Measurements from ENCODE around the gene SLC22A2. TPM values are rescaled to one million over a fixed set of nuclear protein-coding genes. Genes with fewer than 3 reads are reported as not detected.

Gene SLC22A2
- total and polyA plus RNA-seq, 2 experiments from 2014 or later: 0.43 to 0.57 TPM

GRCh38 chr6:160192840-160193239, 65.8 kb downstream of the SLC22A2 start:
- H3K4me2 ChIP-seq: no peak overlapping the region
- H3K36me3 ChIP-seq (replicated peaks; ENCODE audit: insufficient read depth, low read depth): no peaks in the 10 kb centered on the region
- H2AFZ ChIP-seq: no peak overlapping the region
- TF ChIP-seq CTCF (IDR thresholded peaks at IDR 0.05; ENCODE audit: poor library complexity): no peak
- no peak for TF ChIP-seq EZH2phosphoT487 (IDR thresholded peaks at IDR 0.05; ENCODE audit: low read depth, severe bottlenecking, unreplicated experiment)
- no peak for TF ChIP-seq EZH2 (IDR thresholded peaks at IDR 0.05; ENCODE audit: borderline replicate concordance)
- H4K20me1 ChIP-seq (ENCODE audit: insufficient read depth, poor library complexity, severe bottlenecking): no peaks in the 10 kb centered on the region
- no peaks in the 10 kb centered on the region for H3K9me3 ChIP-seq (ENCODE audit: low read depth)
- no peak for DNase-seq (ENCODE audit: low spot score)
- no peaks in the 10 kb centered on the region for H3K9me2 ChIP-seq (replicated peaks; ENCODE audit: insufficient read depth)
- H3K79me2 ChIP-seq: no peaks in the 10 kb centered on the region
- no peak overlapping the region for H3K4me3 ChIP-seq
- no peaks in the 10 kb centered on the region for H3K27me3 ChIP-seq
- 97% methylated on average over 1 of the region's 1 CpG for WGBS (ENCODE audit: low lambda C conversion rate, missing lambda C conversion rate)
- no peak overlapping the region for H3K27ac ChIP-seq
- H3K4me1 ChIP-seq (ENCODE audit: insufficient read depth): no peaks in the 10 kb centered on the region

- Histone ChIP-seq H3K4me1 (ENCODE audit: insufficient read depth) (no peaks in the 10 kb centered on the region), H3K4me2 (no peak overlapping the region), H3K9me3 (ENCODE audit: low read depth) (no peaks in the 10 kb centered on the region), H2AFZ (no peak overlapping the region), H3K36me3 (replicated peaks; ENCODE audit: insufficient read depth, low read depth) (no peaks in the 10 kb centered on the region), H4K20me1 (ENCODE audit: insufficient read depth, poor library complexity, severe bottlenecking) (no peaks in the 10 kb centered on the region), H3K27me3 (no peaks in the 10 kb centered on the region), H3K9me2 (replicated peaks; ENCODE audit: insufficient read depth) (no peaks in the 10 kb centered on the region), H3K27ac (no peak overlapping the region), H3K4me3 (no peak overlapping the region), H3K79me2 (no peaks in the 10 kb centered on the region)
- TF ChIP-seq EZH2phosphoT487 (IDR thresholded peaks at IDR 0.05; ENCODE audit: low read depth, severe bottlenecking, unreplicated experiment) (no peak), EZH2 (IDR thresholded peaks at IDR 0.05; ENCODE audit: borderline replicate concordance) (no peak), CTCF (IDR thresholded peaks at IDR 0.05; ENCODE audit: poor library complexity) (no peak)
- peak; percentile 42 for DNase-seq (ENCODE audit: low spot score)
Observed at GRCh38 chr6:160190973-160191372, 67.6 kb downstream of the SLC22A2 start.

- Histone ChIP-seq H3K4me1 (ENCODE audit: insufficient read depth) (no peaks in the 10 kb centered on the region), H3K4me2 (no peak overlapping the region), H3K9me2 (replicated peaks; ENCODE audit: insufficient read depth) (no peaks in the 10 kb centered on the region), H3K27me3 (no peaks in the 10 kb centered on the region), H3K4me3 (no peak overlapping the region), H4K20me1 (ENCODE audit: insufficient read depth, poor library complexity, severe bottlenecking) (no peaks in the 10 kb centered on the region), H3K9me3 (ENCODE audit: low read depth) (no peaks in the 10 kb centered on the region), H3K27ac (no peak overlapping the region), H3K79me2 (no peaks in the 10 kb centered on the region), H3K36me3 (replicated peaks; ENCODE audit: insufficient read depth, low read depth) (no peaks in the 10 kb centered on the region), H2AFZ (no peak overlapping the region)
- TF ChIP-seq EZH2 (IDR thresholded peaks at IDR 0.05; ENCODE audit: borderline replicate concordance): no peak
- 88% methylated on average over 1 of the region's 1 CpG for WGBS (ENCODE audit: low lambda C conversion rate, missing lambda C conversion rate)
- no peak for DNase-seq (ENCODE audit: low spot score)
Observed at GRCh38 chr6:160190081-160190480, 68.5 kb downstream of the SLC22A2 start.

GRCh38 chr6:160188773-160189172, 69.8 kb downstream of the SLC22A2 start:
- Histone ChIP-seq H4K20me1 (ENCODE audit: insufficient read depth, poor library complexity, severe bottlenecking) (no peaks in the 10 kb centered on the region), H3K4me3 (no peak overlapping the region), H3K36me3 (replicated peaks; ENCODE audit: insufficient read depth, low read depth) (no peaks in the 10 kb centered on the region), H2AFZ (no peak overlapping the region), H3K4me2 (no peak overlapping the region), H3K27ac (no peak overlapping the region), H3K79me2 (no peaks in the 10 kb centered on the region), H3K27me3 (no peaks in the 10 kb centered on the region), H3K4me1 (ENCODE audit: insufficient read depth) (no peaks in the 10 kb centered on the region), H3K9me3 (ENCODE audit: low read depth) (no peaks in the 10 kb centered on the region), H3K9me2 (replicated peaks; ENCODE audit: insufficient read depth) (no peaks in the 10 kb centered on the region)
- no peak for TF ChIP-seq EZH2phosphoT487 (IDR thresholded peaks at IDR 0.05; ENCODE audit: low read depth, severe bottlenecking, unreplicated experiment)
- no peak for TF ChIP-seq CTCF (IDR thresholded peaks at IDR 0.05; ENCODE audit: poor library complexity)
- no peak for TF ChIP-seq EZH2 (IDR thresholded peaks at IDR 0.05; ENCODE audit: borderline replicate concordance)
- no peak for DNase-seq (ENCODE audit: low spot score)
- 92% methylated on average over 1 of the region's 1 CpG for WGBS (ENCODE audit: low lambda C conversion rate, missing lambda C conversion rate)

Measured in hepatocyte (in vitro differentiated cells).